GF-D8 (cell line): Measurements from ENCODE around the gene INHBB.

Source experiments
- DNase-seq: peaks from one replicate; lab custom pipeline; 2025; lab: John Stamatoyannopoulos, UW

Gene INHBB

DNA sequence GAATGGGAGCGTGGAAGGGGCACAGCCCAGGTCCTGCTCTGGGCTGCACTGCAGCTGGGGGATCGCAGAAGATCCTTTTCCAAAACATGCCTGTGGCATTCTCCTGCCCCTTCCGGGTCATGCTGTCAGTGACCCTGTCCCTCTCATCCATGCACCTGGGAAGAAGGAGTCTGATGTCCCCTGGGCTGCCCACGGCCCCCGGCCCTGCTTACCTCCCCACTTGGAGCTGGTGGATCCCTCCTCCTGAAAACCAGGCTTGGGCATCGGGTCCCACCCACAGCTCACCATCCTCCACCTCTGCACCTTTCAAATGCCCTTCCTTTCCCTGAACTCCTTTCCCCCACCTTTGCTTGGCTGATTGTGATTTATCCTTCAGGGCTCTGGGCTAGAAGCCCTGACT is 11.8 kb downstream of the INHBB start:
- no peak for DNase-seq

DNA sequence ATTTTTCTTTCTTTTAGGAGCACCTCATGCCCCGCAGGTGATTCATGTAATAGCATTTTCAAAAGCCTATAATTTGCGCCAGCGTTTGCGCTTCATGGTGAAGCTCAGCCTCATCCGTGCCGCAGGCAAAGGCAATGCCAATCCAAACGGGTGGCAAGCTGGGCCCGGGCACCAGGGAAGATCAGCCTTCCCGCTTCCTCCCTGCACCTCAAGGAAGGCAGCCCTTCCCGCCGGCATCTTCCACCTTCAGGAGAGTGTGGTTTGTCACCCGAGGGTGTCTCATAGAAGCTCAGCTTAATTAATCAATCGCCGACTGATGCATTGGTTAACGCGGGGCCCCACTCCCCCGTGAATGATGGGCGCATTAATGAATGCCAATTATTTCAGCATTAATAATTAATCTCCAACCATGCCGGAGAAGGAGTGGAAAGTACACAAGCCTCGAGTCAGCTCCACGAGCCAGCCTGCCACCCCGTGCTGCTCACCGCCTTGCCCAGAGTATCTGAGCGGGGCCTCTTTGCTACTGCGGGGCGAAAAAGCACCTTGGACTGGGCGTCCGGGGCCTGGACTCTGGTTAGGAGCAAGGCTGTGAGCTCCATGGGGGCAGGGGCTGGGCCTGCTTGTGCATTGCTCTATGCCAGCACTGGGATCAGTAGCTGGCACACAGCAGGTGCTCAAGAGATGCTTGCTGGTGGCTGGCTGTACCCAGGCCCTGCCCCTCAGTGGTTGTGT is 13.0 kb downstream of the INHBB start:
- no peak for DNase-seq

DNA sequence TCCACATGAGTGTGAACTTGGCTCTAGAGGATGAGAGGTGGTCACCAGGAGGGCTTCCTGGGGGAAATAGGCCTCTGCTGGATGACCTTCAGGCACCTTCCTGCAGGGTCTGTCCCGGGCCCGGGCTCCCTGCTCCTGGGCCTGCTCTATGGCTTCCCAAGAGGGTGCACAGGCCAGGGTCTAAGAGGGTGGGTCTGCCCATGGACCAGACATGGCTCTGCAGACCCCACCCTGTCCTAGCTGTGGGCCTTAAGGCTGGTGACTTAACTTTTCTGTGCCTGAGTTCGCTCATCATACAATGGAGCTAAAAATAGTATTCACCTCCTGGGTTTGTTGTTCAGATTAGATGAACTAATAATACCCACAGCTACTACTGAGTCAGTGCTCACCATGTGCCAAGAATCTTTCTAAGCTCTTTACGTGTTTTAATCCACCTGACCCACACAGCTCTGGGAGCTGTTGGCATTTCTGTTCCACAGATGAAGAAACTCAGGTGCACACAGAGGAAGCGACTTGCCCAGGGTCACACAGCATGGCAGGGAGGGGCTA is 14.4 kb downstream of the INHBB start:
- DNase-seq = no peak

DNA sequence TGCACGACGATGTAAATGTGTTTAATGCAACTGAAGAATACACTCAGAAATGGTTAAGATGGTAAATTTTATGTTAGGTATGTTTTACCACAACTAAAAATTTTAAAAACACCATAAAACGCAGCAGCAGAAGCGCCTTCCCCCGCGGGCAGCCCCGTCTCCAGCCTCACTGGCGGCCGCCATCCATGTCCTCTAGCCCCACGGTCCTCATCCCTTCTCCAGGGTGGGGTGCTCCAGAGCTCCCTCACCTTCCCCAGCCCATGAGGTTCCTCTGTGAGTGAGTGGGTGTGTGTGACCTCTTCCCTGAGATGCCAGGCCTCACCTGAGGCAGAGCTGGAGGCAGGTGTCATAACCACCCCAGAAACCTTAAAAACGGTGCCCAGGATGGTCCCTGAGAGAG is 17.0 kb downstream of the INHBB start:
- no peak for DNase-seq

DNA sequence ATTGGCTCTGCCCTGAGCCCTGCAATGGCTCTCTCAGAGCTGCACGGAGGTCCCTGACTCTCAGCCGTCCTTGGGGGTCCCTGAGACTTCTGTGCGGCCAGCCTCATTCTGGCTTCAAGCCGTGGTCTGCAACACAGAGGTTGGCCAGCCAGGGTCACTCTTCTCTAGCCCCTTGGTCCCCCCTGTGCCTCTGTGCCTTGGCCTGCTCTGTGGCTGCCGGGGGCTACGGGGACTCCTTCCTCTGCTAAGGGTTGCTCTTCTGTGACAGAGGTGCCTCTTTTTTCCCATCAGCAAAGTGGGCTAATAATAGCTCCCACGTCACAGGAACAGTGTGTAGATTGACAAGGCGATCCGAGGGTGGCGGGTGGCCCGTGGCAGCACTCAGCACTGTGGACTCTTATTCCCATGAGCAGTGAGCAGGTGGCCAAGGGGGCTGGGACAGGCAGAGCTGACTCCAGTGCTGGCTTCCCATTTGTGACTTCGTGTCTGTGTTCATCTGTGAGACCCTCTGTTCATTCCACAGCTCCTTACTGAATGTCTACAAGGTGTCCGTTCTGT is 19.4 kb downstream of the INHBB start:
- no peak for DNase-seq

DNA sequence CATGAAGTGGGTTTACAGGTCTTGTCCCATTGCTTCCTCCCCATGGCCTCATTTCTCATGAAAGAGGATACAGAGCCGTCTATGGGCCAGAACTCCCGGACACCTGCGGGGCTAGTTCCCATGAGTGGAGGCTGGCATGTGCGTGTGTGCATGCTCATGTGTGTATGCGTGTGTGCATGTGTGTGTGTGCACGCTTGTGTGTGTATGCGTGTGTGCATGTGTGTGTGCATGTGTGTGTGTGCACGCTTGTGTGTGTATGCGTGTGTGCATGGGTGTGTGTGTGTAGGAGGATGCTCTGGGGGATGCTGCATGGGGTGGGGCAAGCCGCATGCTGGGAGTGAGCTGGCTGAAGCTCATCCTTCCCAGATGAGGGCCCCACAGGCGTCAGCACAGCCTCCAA is 20.8 kb downstream of the INHBB start:
- DNase-seq = no peak

DNA sequence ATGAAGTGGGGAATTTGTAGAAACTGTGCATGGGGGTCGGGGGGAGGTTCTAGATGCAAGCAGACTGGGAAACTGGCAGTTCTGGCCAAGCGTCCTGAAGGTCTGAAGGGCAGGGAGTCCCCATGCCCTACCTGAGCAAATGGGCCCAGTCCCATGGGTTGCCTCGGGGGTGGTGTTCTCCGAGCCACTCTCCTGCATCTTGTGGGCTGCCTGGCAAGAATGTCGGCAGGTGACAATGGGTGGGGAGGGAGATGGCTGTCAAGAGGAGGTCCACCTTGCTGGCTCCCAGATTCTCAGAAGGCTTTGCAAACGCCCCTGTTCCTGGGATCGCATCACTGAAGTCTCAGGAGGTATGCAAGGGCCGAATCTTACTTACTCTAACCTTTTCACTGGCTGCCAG is 21.3 kb downstream of the INHBB start:
- DNase-seq = no peak

DNA sequence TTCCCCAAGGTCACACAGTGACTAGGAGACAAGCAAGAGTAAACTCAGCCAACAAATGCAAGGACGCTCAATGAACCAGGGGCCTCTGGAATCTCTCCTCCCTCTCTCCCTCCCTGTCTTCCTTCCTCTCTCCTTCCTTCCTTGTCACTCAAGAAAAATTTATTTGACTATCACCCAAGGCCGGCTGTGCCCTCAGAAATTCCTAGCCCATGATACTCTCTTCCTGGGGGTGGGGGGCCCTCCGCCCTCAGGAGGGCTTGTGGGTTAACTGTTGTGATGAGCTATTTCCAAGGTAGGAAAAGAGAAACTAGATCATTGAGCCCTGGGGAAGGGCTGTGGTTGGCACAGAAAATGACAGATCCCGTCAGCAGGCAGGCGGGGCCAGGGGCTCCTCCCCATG is 21.7 kb downstream of the INHBB start:
- no peak for DNase-seq

DNA sequence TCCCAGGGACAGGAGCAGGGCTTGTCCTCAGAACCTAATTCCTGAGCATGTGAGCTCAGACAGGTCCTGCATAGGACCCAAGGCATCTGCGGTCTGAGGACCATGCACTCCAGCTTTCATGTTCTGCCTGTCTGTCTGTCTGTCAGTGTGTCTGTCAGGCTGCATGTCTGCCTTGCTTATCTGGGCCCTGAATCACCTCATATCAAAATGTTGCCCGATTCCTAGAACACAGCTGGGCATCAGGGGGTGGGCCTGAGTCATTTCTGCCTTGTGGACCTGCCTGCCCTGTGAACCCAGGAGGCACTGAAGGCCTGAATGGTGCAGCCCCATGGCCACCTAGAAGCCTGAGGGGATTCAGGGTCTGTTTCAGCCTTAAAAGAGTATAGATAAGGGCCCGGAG is 22.1 kb downstream of the INHBB start:
- DNase-seq = no peak

DNA sequence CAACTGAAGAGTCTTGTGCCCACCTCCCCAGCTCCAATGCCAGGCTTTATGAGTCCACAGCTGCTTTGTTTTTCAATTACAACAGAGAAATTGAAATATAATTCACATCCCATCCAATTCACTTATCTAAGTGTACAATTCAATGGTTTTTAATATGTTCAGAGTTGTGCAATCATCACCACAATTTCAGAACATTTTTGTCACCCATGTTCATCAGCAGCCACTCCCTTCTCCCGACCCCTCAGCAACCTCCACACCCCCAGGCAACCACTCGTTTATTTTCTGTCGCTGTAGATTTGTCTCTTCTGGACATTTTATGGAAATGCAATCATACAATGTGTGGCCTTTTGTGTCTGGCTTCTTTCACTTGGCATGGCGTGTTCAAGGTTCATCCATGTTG is 23.3 kb downstream of the INHBB start:
- no peak for DNase-seq

DNA sequence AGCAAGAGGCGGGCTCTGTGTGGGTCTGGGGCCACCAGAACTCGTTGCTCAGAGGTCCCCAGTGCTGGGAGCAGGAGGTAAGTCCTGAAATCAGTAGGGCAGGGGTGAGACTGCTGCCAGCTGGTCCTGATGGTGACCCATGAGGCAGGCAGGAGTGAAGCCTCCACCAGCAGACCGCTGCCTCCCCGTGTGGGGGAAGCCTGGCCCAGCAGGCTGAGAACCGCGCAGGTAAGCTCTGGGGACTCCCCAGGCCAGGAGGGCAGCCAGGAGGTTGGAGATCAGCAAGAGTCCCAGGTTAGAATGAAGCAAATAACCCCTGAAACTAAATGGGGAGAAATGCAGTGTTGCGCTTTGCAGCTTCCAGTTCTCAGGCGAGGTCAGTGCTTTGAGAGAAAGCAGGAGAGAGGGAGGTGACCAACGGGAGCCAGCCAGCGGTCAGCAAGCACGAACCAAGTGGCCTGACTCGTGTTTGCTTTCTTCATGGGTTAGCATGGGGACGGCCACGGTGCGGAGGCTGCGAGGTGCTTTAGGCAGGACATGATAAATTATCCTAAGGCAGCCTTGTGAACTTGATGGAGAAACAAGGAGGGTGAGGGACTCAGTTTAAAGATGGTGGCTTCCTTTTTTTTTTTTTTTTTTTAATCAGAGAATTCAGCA is 26.2 kb downstream of the INHBB start:
- DNase-seq = no peak

DNA sequence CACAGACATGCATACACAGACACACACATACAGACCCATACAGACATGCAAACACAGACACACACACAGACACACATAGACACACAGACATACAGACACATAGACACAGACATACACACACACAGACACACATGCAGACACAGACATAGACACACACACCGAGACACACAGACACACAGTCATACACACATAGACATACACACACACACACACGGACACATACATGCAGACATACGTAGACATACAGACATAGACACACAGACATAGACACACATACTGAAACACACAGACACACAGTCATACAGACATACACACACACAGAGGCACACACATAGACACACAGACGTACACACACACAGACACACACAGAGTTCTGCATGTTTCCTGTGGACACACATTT is 26.9 kb downstream of the INHBB start:
- no peak for DNase-seq

DNA sequence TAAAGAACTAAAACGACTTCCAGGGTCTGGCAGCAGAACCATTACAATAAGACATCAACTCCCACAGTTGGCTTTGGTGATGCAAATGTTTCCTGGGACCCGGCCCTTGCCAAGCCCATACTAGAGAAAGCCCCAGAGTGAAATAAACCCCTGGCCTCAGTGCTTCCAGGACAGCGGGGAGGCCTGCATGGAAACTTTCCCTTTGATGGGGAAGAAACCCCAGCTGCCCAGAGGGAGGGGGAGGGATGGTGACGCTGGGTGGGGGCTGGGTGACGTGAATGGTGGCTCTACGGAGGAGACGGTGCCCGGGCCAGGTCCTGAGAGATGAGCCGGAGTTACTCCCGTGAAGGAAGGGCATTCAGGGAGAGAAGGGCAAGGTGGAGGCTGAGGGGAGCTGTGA is 27.5 kb downstream of the INHBB start:
- no peak for DNase-seq

DNA sequence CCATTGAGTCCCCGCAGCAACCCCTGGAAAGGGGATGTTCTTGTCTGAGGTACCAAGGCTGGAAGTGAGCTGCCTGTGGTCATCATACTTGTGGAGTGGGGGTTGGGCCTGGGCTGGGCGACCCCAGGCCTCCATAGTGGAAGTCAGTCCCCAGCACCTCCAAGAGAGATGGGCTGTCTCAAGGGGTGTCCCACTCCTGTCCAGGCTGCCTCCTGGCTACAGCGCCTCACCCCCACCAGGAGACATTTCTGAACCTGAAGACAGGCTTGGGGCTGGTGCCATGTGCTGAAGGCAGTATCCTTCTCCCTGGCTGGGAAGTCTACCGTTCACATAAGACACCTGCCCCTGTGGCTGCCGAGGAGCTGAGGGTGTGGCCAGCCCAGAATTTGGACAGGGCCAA is 28.9 kb downstream of the INHBB start:
- DNase-seq = no peak

DNA sequence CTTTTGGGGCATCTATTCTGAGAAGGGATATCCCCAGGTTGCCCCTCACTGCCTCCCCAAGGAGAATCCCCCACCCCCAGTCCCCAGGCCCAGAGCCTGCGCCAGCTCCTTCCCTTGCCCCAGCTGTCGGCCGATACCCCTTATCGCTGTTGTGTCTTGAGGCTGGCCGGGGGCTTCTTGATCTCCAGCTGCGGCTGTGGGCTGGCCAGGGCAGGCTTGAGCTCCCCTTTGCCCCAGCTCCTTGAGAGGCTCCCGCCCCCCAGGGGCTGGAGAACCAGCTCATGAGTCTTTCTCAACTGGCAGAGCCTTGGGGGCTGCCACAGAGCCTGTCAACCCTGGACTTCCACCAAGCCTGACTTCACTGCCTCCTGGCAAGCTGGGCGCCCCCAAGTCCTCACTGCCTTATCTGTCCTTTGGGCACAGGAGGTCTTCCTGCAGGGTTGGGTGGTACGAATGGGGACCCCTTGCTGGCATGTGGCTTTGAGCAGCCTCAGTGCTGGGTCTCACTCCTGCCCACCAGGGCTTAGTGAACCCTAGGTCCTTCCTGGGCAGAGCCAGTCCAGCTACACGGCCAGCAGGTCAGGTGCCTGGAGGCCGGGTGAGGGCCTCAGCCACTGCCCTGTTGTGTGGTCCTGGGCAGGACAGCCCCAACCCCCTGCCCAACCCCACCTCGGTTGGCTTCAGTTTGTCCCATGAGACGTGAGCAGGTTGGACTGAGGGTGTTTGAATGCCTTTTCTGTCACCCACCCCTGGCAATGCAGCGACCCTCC is 29.5 kb downstream of the INHBB start:
- no peak for DNase-seq

DNA sequence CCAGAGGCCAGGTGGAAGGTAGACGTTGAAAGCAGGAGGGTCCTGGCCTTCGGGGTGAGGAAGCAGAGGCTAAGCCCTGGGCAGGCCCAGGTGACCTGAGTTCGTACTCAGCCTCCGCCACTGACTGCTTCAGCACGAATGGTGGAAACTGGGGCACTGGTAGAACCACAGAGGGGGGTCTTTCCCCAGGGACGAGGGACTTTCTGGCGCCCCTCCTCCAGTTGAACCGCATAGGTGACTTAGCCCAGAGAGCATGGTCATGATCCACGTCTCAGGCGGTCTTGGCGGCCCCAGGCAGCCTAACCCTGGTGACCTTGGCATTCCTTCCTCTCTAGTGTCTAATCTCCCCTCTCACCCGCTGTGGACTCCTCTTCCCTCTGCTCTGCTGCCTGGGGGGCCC is 30.2 kb downstream of the INHBB start:
- no peak for DNase-seq

DNA sequence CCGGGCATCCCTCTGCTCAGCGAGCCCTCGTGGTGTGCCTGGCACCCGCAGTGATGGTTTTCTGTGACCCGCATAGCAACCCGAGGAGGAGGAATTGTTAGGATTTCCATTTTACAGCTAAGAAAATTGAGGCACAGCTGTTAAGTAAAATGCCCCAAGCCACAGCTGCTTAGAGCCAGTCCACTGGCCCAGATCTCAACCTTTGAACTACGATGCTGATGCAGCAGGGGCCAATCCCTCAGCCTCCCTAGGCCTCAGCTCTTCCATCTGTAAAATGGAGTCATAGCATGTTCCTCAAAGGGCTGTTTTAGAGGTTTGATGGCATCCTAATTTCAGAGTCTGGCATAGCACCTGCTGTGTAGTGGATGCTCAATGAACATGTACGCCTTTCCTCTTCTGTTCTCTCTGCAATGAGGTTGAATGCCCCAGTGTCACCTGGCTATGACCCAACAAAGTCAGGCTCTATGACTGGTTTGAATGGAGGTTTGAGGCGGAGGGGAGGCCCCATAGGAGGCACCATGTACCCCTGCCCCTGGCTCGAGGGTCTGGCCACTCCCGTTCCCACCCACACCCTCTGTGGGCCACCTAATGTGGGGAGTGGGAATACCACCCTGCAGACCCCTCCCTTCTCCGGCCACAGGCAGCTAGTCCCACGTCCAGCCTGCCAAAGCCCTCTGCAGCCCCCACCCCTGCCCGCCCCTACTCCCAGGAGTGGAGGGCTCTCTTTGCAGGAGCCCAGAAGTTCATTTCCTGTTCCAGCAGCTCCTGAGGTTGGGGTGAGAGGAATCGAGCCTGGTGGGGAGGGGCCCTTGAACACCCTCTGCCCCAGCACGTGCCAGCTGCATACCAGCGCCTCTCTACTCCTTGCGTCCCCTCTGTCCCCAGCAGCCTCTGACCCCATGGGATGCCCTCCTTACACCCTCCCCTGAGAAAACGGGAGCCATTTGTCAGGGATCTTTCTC is 31.0 kb downstream of the INHBB start:
- no peak for DNase-seq

DNA sequence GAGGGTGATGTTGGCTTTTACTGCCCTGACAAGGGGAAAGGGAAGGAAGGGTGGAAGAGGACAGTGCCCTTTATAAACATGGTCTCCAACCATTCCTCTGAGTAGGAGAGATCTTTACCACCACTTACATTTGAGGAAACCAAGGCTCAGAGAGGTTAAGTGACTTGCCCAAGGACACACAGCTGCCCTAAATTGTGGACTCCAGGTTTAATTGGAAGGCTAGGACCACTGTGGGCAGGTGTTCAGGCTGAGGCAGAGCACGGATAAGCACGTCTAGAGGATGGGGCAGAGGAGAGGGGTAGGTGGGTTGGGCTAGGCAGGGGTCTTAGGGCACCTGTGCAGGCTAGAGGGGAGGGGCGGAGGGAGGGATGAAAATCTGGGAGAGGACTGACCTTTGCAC is 32.7 kb downstream of the INHBB start:
- no peak for DNase-seq

DNA sequence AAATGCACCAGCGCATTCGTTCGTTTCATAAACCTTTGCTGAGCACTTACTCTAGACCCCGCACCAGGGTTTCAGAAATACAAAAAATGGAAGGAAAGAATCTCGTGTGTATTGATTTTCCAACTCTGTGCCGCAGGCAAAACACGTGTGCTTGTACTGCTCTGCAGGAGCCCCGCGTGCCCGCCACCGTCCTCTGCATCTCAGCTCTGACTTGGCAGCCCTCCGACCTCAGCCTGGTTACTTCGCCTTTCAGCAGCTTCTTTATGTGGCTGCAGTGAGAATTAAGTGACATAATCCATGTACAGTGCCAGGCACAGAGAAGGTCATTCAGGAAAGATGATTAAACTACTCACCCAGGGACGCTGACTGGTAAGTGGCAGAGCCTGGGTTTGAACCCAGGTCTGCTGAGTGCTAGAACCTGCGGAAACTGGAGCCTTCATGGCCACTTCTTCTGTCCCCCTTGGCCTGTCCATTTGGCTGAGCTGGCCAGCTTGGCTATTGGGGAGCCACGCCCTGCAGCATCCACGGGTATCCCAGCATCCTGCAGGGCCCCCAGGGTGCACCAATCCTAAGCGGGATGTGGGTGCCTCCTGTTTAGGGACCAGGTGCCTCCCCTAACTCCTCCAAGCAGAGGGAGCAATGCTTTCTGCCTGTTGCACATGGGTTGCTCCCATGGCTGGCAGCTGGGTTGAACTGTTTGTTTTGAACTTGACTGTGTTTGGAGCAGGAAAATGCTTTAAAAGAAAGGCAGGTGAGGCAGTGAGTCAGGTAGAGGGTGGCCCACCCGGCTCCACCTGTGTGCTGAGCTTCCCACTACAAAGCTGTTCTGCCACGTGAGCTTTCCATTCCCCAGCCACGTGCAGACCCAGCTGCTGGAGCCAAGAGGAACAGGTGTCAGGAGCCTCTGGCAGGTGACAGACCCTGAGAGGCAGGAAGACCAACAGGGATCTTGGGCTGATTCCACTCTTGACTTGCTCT is 34.3 kb downstream of the INHBB start:
- no peak for DNase-seq

DNA sequence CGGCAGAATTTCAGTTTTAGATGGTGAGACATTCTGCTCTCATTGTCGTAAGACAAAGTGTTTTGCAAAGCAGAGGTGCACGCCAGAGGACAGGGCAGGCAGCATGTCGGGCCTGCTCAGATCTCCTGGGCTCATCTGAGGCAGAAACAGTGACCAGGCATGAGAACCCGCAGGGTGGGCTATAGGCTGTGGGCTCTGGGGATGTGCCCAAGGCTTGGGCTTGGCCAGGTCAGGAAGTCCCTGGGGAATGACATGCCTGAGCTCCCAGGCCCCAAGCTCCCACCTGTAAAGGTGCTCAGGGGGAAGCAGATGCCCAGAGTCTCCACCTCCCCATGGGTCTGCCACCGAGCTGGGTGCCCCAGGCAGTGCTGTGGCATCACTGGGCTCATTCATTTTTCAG is 35.3 kb downstream of the INHBB start:
- DNase-seq = no peak
